HG02763 (cell line): ENCODE data around the gene GHR.
"Not testable (repeated sequence)": the region's sequence is repeated elsewhere in the genome, so short reads cannot be mapped to it uniquely, and the experiment has no call there.

ENCODE experiments used
- ATAC-seq: cut with Tn5 transposase; IDR thresholded peaks from one replicate; pipeline ENCODE4 v1.9.1; 2021; ENCODE audit warnings: mild to moderate bottlenecking, moderate library complexity; ENCODE audit not compliant: unreplicated experiment

GHR gene

GRCh38 chr5:42636946-42637345 is 213.7 kb downstream of the GHR start:
- no peak for ATAC-seq

- no peak for ATAC-seq
Observed at GRCh38 chr5:42638972-42639371, 215.7 kb downstream of the GHR start.

GRCh38 chr5:42640835-42641234 is 217.6 kb downstream of the GHR start:
- no peak for ATAC-seq

- no peak for ATAC-seq
Observed at GRCh38 chr5:42641336-42642005, 218.2 kb downstream of the GHR start.

- ATAC-seq = no peak
Observed at GRCh38 chr5:42642006-42642405, 218.8 kb downstream of the GHR start.

GRCh38 chr5:42643360-42643759 is 220.1 kb downstream of the GHR start:
- ATAC-seq = no peak

- ATAC-seq = no peak
Observed at GRCh38 chr5:42645138-42645537, 221.9 kb downstream of the GHR start.

GRCh38 chr5:42648036-42648435 is 224.8 kb downstream of the GHR start:
- ATAC-seq = no peak

- ATAC-seq = no peak
Observed at GRCh38 chr5:42648915-42649314, 225.7 kb downstream of the GHR start.

- no peak for ATAC-seq
Observed at GRCh38 chr5:42650084-42650483, 226.8 kb downstream of the GHR start.

GRCh38 chr5:42653705-42654104 is 230.5 kb downstream of the GHR start:
- no peak for ATAC-seq

- ATAC-seq = no peak
Observed at GRCh38 chr5:42654645-42655044, 231.4 kb downstream of the GHR start.

- no peak for ATAC-seq
Observed at GRCh38 chr5:42655982-42656650, 232.9 kb downstream of the GHR start.

GRCh38 chr5:42656651-42657015 is 233.4 kb downstream of the GHR start:
- ATAC-seq = no peak

GRCh38 chr5:42659869-42660268 is 236.6 kb downstream of the GHR start:
- not testable (repeated sequence) for ATAC-seq

- ATAC-seq = no peak
Observed at GRCh38 chr5:42665857-42666256, 242.6 kb downstream of the GHR start.

- no peak for ATAC-seq
Observed at GRCh38 chr5:42666869-42667268, 243.6 kb downstream of the GHR start.

GRCh38 chr5:42668254-42668653 is 245.0 kb downstream of the GHR start:
- no peak for ATAC-seq

- no peak for ATAC-seq
Observed at GRCh38 chr5:42672925-42673324, 249.7 kb downstream of the GHR start.

GRCh38 chr5:42675602-42676001 is 252.4 kb downstream of the GHR start:
- no peak for ATAC-seq

GRCh38 chr5:42676362-42676761 is 253.1 kb downstream of the GHR start:
- ATAC-seq = no peak

GRCh38 chr5:42677156-42677842 is 254.1 kb downstream of the GHR start:
- ATAC-seq = no peak
